Fibroblast of the aortic adventitia (primary cell): ENCODE results near the gene ST14. TPM values are rescaled to one million over a fixed set of nuclear protein-coding genes. Genes with fewer than 3 reads are reported as not detected.
"Not testable (repeated sequence)": the region's sequence is repeated elsewhere in the genome, so short reads cannot be mapped to it uniquely, and the experiment has no call there.

Experiments used
- DNase-seq: peaks from one replicate; pipeline ENCODE4 v3.0.0-alpha.2; 2010; ENCODE audit warnings: low read depth
- H3K4me3 ChIP-seq: 2 replicates; pipeline ENCODE4 v1.5.1; 2011; ENCODE audit warnings: low read depth, mild to moderate bottlenecking, control low read depth, low read length, moderate library complexity
- total RNA-seq: library from RNA; depleted of rRNA; stranded (reverse); fragments of >200 nt; gene quantifications from 2 replicates; pipeline ENCODE4 v1.2.3, GENCODE V29; 2012; ENCODE audit warnings: low replicate concordance
- TF ChIP-seq, protein P1 (sequence below): IDR thresholded peaks from 2 replicates; pipeline ENCODE4 v1.5.1; 2011; ENCODE audit warnings: mild to moderate bottlenecking, low read length, control low read depth, inconsistent platforms; ENCODE audit not compliant: insufficient read depth

Gene ST14
- total RNA-seq, 1 donor: 0.09 TPM

GRCh38 chr11:130190371-130190881 lies 30.8 kb downstream of the ST14 start:
- TF ChIP-seq, protein P1, sequence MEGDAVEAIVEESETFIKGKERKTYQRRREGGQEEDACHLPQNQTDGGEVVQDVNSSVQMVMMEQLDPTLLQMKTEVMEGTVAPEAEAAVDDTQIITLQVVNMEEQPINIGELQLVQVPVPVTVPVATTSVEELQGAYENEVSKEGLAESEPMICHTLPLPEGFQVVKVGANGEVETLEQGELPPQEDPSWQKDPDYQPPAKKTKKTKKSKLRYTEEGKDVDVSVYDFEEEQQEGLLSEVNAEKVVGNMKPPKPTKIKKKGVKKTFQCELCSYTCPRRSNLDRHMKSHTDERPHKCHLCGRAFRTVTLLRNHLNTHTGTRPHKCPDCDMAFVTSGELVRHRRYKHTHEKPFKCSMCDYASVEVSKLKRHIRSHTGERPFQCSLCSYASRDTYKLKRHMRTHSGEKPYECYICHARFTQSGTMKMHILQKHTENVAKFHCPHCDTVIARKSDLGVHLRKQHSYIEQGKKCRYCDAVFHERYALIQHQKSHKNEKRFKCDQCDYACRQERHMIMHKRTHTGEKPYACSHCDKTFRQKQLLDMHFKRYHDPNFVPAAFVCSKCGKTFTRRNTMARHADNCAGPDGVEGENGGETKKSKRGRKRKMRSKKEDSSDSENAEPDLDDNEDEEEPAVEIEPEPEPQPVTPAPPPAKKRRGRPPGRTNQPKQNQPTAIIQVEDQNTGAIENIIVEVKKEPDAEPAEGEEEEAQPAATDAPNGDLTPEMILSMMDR: no peak
- DNase-seq: no peak

DNA sequence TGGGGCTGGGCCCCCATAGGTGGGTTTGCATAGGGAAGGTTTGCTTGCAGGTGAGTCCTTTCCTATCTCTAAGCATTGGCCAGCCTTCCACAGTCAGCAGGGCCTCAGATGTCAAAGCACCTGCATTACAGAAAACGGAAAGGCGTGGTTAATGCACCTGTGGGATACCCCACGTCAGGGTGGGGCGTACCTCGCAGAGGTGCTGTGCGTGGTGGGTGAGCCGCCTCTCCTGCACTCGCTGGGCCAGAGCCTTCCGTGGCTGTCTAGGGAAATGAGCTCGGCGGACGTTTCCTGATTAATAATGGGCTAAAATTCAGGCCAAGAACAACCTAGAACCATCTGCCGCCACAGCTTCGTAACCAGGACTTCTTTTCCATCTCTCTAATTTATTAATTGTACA lies 32.3 kb downstream of the ST14 start:
- H3K4me3 ChIP-seq: no peak overlapping the region
- DNase-seq: no peak
- TF ChIP-seq, protein P1: no peak

More at GRCh38 chr11:130190371-130190881, 30.8 kb downstream of the ST14 start:
- no peak overlapping the region for H3K4me3 ChIP-seq

- H3K4me3 ChIP-seq: no peak overlapping the region
- TF ChIP-seq, protein P1: no peak
- DNase-seq: no peak
These were observed 33.3 kb downstream of the ST14 start for GRCh38 chr11:130192845-130193267.

- H3K4me3 ChIP-seq, DNase-seq: not testable (repeated sequence)
These were observed 34.0 kb downstream of the ST14 start for GRCh38 chr11:130193551-130193950.

GRCh38 chr11:130194241-130195023 lies 34.9 kb downstream of the ST14 start:
- no peak overlapping the region for H3K4me3 ChIP-seq
- TF ChIP-seq, protein P1: no peak
- DNase-seq: no peak

- TF ChIP-seq, protein P1: no peak
- no peak for DNase-seq
- H3K4me3 ChIP-seq: no peak overlapping the region
These were observed 37.9 kb downstream of the ST14 start for GRCh38 chr11:130197386-130198035.

GRCh38 chr11:130198292-130198691 lies 38.7 kb downstream of the ST14 start:
- TF ChIP-seq, protein P1: no peak
- no peak for DNase-seq

More at GRCh38 chr11:130198292-130198691, 38.7 kb downstream of the ST14 start:
- H3K4me3 ChIP-seq: no peak overlapping the region
